HG03378 (cell line): ENCODE results near the gene RHO.

Source experiments
- ATAC-seq: cut with Tn5 transposase; IDR thresholded peaks from one replicate; pipeline ENCODE4 v1.9.1; 2021; ENCODE audit warnings: mild to moderate bottlenecking, moderate library complexity; ENCODE audit not compliant: unreplicated experiment

The RHO gene

DNA sequence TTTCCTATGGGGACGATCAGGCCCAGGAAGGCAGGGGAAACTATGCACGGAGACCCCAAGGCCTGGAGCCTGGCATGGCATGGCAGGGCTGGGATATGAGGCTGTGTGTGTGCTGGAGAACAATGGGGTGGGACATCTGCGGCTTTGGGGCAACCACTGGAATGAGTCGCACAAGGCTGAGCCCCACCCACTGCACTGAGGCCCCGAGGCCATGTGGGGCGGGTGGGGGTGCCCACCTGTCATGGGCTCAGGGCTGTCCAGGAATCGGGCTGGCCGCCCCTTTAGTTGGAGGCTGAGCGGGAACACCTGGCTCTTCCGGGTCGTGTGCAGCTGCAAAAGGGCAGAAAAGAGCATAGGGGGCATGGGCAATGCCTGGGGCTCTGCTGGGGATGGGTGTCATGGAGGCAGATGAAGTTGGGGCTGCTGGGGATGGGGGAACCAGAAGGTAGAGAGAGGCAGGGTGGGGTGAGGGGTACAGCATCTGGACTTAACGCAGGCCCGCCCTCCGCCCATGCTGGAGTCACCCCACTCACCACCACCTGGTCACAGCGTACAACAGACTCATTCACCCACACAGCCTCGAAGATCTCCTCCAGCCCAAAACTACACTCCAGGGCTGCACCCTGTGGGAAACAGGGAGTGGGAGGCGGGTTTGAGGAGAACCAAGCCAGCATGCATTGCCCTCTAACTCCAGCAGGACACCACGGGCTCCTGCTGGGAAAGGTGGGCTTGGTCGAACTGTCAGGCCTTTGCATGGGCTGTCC lies 47.0 kb downstream of the RHO start:
- no peak for ATAC-seq

DNA sequence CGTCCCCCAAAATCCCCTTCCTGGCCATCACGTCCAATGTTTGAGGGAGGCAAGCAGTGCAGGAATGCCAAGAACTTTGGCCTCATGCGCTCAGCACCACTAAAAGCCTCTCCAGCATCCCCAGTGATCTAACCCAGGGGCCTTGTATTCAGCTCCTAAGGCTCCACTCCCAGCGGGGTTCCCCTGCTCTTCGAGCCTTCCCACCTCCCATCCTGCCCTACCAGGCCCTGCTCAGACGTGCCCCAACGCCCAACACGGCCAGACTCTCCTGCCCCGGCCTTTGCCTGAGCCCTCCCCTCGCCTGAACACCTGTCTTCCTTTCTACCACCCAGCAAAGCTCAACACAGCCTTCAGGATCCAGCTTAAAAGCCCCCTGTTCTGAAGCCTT lies 47.6 kb downstream of the RHO start:
- ATAC-seq, result no peak

DNA sequence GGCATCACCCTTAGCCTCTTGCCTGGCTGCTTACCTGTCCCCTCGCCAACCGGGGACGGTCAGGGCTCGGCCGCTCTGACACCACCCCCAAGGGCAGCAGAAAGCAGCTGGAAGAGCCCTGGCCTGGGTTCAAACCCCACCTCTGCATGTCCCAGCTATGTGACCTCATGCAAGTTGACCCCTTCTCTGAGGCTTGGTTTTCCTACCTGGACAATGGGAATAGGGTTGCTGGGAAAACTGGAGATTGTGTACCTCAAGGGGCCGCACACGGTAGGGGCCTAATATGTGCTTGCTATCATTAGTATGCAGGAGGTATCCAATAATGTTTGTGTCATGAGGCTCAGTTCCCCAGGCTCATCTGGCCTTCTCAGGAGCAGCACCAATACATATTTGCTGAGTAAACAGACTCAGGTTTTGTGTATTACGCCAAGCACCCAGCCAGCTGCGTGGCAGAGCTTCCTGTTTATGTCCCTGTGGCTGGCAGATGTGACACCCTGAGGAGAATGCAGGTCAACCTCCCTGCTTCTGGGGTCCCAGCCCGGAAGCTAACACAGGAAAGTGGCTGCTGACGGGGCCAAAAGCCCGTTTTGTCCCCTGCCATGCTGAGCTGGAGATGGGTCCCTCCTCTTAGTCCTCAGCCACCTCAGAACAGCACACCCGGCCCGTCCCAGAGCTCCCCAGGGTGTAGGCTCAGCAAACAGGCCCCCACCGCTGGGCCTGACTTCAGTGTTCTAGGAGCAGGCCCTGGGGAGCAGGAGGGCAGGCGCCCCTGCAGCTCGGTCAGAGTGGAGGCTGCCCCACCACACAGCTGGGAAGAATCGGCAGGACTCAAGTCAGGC lies 48.3 kb downstream of the RHO start:
- peak; percentile 48 for ATAC-seq

DNA sequence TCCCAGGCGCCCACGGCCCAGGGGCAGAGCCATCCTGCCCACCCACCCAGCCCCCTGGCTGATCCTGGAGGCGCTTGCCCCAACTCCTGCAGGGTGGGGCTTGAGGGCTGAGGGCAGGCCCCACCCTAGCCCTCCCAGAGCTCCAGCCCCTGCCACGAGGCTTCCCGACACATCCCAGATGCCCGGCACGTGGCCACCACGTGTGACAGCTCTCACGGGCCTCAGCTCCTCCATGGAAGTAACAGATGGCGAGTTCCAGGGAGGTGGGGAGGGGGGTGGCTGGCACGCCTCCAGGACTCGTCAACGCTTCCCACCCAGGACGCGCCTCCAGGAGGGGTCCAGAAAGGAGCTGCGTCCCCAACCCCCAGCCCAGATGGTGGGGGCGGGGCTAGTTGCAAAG lies 48.9 kb downstream of the RHO start:
- ATAC-seq, result no peak

DNA sequence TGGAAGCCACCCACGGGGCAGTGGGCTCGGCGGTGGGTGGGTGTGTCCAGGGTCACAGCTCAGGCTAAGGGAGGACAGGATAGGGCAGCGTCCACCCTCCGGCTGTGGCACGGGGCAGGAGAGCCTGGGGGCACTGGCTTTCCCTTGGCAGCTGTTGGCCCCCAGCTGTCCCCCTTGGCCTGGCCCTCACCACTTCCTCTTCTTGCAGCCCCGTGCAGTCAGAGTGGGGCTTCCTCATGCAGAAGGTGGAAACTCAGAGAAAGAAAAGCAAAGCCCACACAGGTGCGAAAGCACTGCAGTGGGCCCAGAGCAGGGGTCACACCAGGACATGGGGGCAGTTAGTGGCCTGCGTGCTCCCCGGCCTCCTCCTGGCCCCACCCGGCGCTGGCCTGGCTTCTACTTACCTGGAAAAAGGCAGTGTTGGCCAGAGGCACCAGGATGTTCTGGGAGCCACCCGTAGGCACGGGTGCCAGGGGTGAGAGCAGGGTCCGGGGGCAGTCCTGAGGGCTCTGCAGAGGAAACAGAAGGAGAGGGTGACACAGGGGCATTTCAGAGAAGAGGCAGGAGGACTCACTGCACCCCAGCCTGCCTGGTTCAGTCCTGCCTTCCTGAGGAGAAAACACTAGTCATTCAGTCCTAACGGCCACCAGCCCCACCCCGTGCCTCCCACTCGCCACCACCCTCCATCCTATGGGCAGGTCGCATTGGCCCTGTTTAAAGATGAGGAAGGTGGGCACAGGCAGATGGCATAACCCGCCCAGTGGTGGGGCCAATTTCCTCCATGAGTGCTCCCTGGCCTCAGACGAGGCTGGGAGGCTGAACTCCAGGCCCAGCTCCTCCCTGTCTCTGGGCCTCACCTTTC lies 49.7 kb downstream of the RHO start:
- ATAC-seq, result peak; percentile 52

DNA sequence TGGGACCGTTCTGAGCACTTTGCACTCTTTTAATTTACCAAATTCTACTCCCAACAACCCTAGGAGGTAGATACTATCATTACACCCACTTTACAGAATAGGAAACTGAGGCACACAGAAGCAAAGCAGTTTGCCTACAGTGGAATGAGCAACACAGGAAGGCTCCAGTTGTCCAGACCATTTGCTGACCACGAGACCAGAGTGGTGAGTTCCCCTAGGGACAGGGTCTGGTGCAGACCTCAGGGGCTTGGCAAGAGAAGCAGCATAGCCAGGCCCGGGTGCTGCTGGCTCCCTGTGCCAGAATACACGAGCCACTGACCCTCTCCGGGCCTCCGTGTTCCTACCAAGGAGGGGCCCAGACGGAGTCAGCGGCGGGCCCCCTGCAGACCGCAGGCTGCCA lies 51.6 kb downstream of the RHO start:
- ATAC-seq, result no peak

DNA sequence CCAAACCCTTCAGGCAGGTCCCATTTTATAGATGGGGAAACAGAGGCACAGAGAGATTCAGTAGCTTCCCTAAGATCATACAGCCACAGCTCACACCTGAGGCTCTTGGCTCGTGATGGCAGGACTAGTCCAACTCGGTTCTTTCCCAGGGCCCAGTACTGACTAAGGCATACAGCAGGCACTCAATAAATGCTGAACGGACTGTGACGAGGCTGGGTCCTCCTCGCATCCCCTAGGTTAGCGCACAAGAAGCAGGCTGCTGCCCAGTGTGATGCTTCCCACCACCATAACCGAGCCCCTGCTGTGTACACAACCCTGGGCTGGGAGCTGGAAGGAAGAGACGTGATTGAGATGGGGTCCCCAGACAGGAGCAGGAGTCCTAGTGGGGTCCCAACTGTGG lies 53.2 kb downstream of the RHO start:
- no peak for ATAC-seq

DNA sequence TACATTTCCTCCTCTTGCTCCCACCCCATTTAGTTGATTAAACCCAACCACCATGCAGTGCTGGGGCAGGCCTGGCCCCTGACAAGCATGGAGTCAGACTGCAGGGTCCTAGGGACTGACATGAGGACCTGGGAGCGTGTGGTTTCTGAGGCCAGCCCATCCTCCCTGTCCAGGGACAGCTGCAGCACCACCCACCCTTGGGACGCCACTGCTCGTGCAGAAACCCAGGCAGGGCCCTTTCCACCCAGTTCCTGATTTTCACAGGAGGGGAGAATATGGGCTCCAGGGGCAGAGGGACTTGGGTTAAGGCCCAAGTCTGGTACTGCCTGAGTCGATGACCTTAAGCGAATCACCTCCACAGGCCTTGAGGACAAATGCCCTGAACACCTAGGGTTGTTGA lies 54.4 kb downstream of the RHO start:
- ATAC-seq, result no peak

DNA sequence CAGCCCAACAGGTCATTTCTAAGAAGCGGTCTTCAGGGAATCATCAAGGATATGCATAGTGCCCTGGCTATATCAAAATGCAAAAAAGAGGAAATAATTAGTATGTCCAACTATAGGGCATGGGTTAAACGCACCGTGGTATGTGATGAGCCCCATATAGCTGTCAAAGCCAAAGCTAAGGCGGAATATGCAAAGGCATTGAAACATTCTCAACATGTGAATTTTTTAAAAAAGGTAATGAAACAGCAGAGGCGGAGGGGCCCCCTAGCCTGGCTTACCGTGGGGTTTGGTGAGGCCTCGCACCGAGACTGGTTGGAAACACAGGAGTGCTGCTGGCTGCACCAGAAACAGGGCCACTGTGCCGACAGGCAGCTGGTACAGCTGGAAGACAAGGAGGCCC lies 54.9 kb downstream of the RHO start:
- no peak for ATAC-seq

DNA sequence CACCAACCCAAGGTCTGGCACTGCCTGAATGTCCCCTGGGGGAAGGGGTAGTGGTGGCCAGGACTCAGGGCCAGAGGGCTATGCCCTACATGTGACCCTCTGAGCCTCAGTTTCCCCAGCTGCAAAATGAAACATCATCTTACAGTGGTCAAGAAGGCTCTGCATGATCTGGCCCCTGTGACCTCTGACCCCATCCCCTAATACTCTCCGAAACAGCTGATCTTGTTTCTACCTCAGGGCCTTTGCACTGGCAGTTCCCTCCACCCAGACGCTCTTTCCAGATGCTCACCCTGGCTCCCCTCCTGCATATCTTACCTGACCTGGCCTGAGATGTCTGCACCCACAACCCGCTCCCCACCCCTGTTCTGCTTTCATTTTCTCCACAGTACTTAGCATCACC lies 56.2 kb downstream of the RHO start:
- ATAC-seq, result no peak
